Endothelial cell (in vitro differentiated cells): ENCODE measurements around the gene ICE1. TPM values are rescaled to one million over a fixed set of nuclear protein-coding genes. Genes with fewer than 3 reads are reported as not detected.

Experiments used
- DNase-seq: peaks from one replicate; pipeline ENCODE4 v3.0.0; 2021; ENCODE audit warnings: low spot score
- H3K27ac Mint-ChIP-seq: one replicate; pipeline ENCODE4 v1.8.0; 2021; ENCODE audit warnings: mixed read lengths, inconsistent platforms; ENCODE audit not compliant: unreplicated experiment
- H3K27me3 Mint-ChIP-seq: one replicate; pipeline ENCODE4 v1.8.0; 2021; ENCODE audit warnings: mild to moderate bottlenecking, moderate library complexity, mixed read lengths, inconsistent platforms; ENCODE audit not compliant: unreplicated experiment
- H3K36me3 Mint-ChIP-seq: one replicate; pipeline ENCODE4 v1.8.0; 2021; ENCODE audit warnings: mild to moderate bottlenecking, low read depth, mixed read lengths, inconsistent platforms; ENCODE audit not compliant: unreplicated experiment
- H3K4me1 Mint-ChIP-seq: one replicate; pipeline ENCODE4 v1.8.0; 2021; ENCODE audit warnings: mild to moderate bottlenecking, mixed read lengths, inconsistent platforms; ENCODE audit not compliant: unreplicated experiment
- H3K4me3 Mint-ChIP-seq: one replicate; pipeline ENCODE4 v1.8.0; 2021; ENCODE audit warnings: mild to moderate bottlenecking, mixed read lengths, inconsistent platforms; ENCODE audit not compliant: unreplicated experiment
- H3K9me3 Mint-ChIP-seq: one replicate; pipeline ENCODE4 v1.8.0; 2021; ENCODE audit warnings: mixed read lengths, inconsistent platforms; ENCODE audit not compliant: unreplicated experiment
- total RNA-seq: library from RNA; stranded (reverse); fragmentation: NEBNext Ultra II Directional; extraction: Animal tissue kit (Norgen Biotek cat#: 25700); gene quantifications from one replicate; pipeline ENCODE4 v1.2.1, GENCODE V29; 2021; ENCODE audit not compliant: unreplicated experiment
- TF ChIP-seq, protein P1 (sequence below): fragments of 200-600 bp; sonication (generic); IDR thresholded peaks from one replicate; pipeline ENCODE4 v1.5.0; 2021; ENCODE audit warnings: antibody characterized with exemption; ENCODE audit not compliant: unreplicated experiment

ICE1 gene
- total RNA-seq, 1 donor from 2014 or later = 34.9 TPM

- no peak overlapping the region for H3K27ac Mint-ChIP-seq
- H3K36me3 Mint-ChIP-seq = no peaks in the 10 kb centered on the region
- H3K4me1 Mint-ChIP-seq = peaks cover 11% of the 10 kb centered on the region
- TF ChIP-seq, protein P1, sequence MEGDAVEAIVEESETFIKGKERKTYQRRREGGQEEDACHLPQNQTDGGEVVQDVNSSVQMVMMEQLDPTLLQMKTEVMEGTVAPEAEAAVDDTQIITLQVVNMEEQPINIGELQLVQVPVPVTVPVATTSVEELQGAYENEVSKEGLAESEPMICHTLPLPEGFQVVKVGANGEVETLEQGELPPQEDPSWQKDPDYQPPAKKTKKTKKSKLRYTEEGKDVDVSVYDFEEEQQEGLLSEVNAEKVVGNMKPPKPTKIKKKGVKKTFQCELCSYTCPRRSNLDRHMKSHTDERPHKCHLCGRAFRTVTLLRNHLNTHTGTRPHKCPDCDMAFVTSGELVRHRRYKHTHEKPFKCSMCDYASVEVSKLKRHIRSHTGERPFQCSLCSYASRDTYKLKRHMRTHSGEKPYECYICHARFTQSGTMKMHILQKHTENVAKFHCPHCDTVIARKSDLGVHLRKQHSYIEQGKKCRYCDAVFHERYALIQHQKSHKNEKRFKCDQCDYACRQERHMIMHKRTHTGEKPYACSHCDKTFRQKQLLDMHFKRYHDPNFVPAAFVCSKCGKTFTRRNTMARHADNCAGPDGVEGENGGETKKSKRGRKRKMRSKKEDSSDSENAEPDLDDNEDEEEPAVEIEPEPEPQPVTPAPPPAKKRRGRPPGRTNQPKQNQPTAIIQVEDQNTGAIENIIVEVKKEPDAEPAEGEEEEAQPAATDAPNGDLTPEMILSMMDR = no peak
- H3K4me3 Mint-ChIP-seq = no peak overlapping the region
- no peak for DNase-seq
- H3K9me3 Mint-ChIP-seq = no peaks in the 10 kb centered on the region
- peaks cover 1% of the 10 kb centered on the region for H3K27me3 Mint-ChIP-seq
Measured at GRCh38 chr5:5499442-5499841, 77.0 kb downstream of the ICE1 start.

DNA sequence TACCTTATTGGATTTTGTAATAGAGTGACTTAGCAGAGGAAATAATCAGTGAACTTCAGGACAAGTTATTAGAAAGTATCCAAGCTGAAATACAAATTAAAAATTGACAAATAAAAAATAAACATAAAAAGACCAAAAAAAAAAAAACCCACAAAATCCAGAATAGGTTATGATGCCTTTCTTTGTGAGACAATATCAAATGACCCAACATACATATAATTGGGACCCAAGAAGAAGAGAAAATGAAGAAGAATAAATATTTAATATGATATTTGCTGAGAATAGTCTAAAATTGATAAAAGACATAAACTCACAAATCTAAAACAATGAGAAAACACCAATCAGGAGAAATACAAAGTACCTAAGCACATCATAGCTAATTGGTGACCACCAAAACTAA, 81.8 kb downstream of the ICE1 start:
- no peak overlapping the region for H3K4me3 Mint-ChIP-seq
- H3K27ac Mint-ChIP-seq = no peak overlapping the region

GRCh38 chr5:5505815-5506214, 83.3 kb downstream of the ICE1 start:
- H3K27ac Mint-ChIP-seq = no peak overlapping the region

More for the DNA sequence above, 81.8 kb downstream of the ICE1 start:
- no peak for DNase-seq
- H3K36me3 Mint-ChIP-seq = no peaks in the 10 kb centered on the region
- H3K4me1 Mint-ChIP-seq = no peaks in the 10 kb centered on the region
- no peaks in the 10 kb centered on the region for H3K9me3 Mint-ChIP-seq
- peaks cover 1% of the 10 kb centered on the region for H3K27me3 Mint-ChIP-seq
- TF ChIP-seq, protein P1 = no peak

DNA sequence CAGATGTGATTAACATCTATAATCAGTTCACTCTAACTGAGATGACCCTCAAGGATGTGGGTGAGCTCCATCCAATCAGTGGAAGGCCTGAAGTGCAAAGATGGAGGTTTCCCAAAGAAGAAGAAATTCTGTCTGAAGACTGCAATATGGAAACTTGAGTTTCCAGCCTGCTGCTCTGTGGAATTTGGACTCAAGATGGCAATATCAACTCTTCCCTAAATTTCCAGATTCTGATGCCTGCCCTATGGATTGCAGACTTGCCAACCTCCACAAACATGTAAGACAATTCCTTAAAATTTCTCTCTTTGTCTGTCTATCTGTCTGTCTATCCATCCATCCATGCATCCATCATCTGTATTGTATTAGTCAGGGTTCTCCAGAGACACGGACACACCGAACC, 85.9 kb downstream of the ICE1 start:
- H3K9me3 Mint-ChIP-seq = no peaks in the 10 kb centered on the region
- H3K27me3 Mint-ChIP-seq = no peaks in the 10 kb centered on the region
- TF ChIP-seq, protein P1 = no peak
- H3K4me1 Mint-ChIP-seq = no peaks in the 10 kb centered on the region
- DNase-seq = no peak
- no peak overlapping the region for H3K4me3 Mint-ChIP-seq
- no peaks in the 10 kb centered on the region for H3K36me3 Mint-ChIP-seq
- H3K27ac Mint-ChIP-seq = no peak overlapping the region

More at GRCh38 chr5:5505815-5506214, 83.3 kb downstream of the ICE1 start:
- no peaks in the 10 kb centered on the region for H3K4me1 Mint-ChIP-seq
- H3K9me3 Mint-ChIP-seq = no peaks in the 10 kb centered on the region
- no peaks in the 10 kb centered on the region for H3K27me3 Mint-ChIP-seq
- no peak for DNase-seq
- no peak overlapping the region for H3K4me3 Mint-ChIP-seq
- no peaks in the 10 kb centered on the region for H3K36me3 Mint-ChIP-seq
- TF ChIP-seq, protein P1 = no peak

- no peaks in the 10 kb centered on the region for H3K4me1 Mint-ChIP-seq
- H3K9me3 Mint-ChIP-seq = no peaks in the 10 kb centered on the region
- TF ChIP-seq, protein P1 = no peak
- no peak overlapping the region for H3K27ac Mint-ChIP-seq
- peaks cover 8% of the 10 kb centered on the region for H3K27me3 Mint-ChIP-seq
- H3K4me3 Mint-ChIP-seq = no peak overlapping the region
- DNase-seq = no peak
- H3K36me3 Mint-ChIP-seq = peaks cover 4% of the 10 kb centered on the region
Measured at GRCh38 chr5:5511904-5512416, 89.5 kb downstream of the ICE1 start.
